ACC112 (cell line): ENCODE results near the gene PIK3C2B.

Experiments used
- H2AFZ ChIP-seq: fragments of 200-600 bp; sonication (generic); one replicate; pipeline ENCODE4 v1.6.0; 2017; ENCODE audit warnings: antibody characterized with exemption, low read length; ENCODE audit not compliant: unreplicated experiment
- H3K27ac ChIP-seq: fragments of 200-600 bp; sonication (generic); 2 replicates; pipeline ENCODE4 v1.5.1; 2014; ENCODE audit warnings: low read depth, mild to moderate bottlenecking, antibody characterized with exemption, low read length, moderate library complexity
- H3K27me3 ChIP-seq: fragments of 200-600 bp; sonication (generic); 2 replicates; pipeline ENCODE4 v1.6.1; 2014; ENCODE audit warnings: mild to moderate bottlenecking, antibody characterized with exemption, low read length, moderate library complexity, mixed read lengths; ENCODE audit not compliant: insufficient read depth
- H3K36me3 ChIP-seq: fragments of 200-600 bp; sonication (generic); 2 replicates; pipeline ENCODE4 v1.6.1; 2016; ENCODE audit warnings: mild to moderate bottlenecking, antibody characterized with exemption, low read length, moderate library complexity, mixed read lengths; ENCODE audit not compliant: insufficient read depth
- H3K4me1 ChIP-seq: fragments of 200-600 bp; sonication (generic); one replicate; pipeline ENCODE4 v1.6.1; 2016; ENCODE audit warnings: low read length, mixed read lengths; ENCODE audit not compliant: insufficient read depth, unreplicated experiment, control insufficient read depth
- H3K4me3 ChIP-seq: fragments of 200-600 bp; sonication (generic); 2 replicates; pipeline ENCODE4 v1.5.1; 2014; ENCODE audit warnings: mild to moderate bottlenecking, low read depth, low read length
- H3K79me2 ChIP-seq: fragments of 200-600 bp; sonication (generic); one replicate; pipeline ENCODE4 v1.6.0; 2016; ENCODE audit warnings: low read length; ENCODE audit not compliant: control insufficient read depth, unreplicated experiment, insufficient read depth

The PIK3C2B gene

DNA sequence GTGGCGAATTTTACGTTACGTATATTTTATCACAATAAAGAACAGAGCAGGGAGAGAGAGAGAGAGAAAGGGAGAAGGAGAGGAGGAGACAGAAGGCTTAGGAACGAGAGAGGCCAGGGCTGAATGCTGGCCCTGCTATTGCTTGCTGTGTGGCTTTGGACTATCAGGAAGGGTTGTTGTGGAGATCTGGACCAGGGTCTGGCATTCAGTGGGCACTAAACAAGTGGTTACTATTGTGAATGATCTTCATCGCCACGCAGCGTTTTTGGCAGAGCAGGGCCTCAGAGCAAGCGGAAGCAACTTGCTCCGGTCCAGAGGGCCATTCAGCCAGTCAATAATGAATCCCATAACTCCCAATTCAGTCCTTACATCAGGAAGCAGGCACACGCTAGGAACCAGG lies 26.4 kb downstream of the PIK3C2B start:
- no peaks in the 10 kb centered on the region for H3K36me3 ChIP-seq
- no peak overlapping the region for H3K4me3 ChIP-seq
- H3K4me1 ChIP-seq: no peaks in the 10 kb centered on the region
- peaks cover 35% of the 10 kb centered on the region for H3K27me3 ChIP-seq
- no peaks in the 10 kb centered on the region for H3K79me2 ChIP-seq
- H3K27ac ChIP-seq: no peak overlapping the region
- H2AFZ ChIP-seq: no peak overlapping the region

DNA sequence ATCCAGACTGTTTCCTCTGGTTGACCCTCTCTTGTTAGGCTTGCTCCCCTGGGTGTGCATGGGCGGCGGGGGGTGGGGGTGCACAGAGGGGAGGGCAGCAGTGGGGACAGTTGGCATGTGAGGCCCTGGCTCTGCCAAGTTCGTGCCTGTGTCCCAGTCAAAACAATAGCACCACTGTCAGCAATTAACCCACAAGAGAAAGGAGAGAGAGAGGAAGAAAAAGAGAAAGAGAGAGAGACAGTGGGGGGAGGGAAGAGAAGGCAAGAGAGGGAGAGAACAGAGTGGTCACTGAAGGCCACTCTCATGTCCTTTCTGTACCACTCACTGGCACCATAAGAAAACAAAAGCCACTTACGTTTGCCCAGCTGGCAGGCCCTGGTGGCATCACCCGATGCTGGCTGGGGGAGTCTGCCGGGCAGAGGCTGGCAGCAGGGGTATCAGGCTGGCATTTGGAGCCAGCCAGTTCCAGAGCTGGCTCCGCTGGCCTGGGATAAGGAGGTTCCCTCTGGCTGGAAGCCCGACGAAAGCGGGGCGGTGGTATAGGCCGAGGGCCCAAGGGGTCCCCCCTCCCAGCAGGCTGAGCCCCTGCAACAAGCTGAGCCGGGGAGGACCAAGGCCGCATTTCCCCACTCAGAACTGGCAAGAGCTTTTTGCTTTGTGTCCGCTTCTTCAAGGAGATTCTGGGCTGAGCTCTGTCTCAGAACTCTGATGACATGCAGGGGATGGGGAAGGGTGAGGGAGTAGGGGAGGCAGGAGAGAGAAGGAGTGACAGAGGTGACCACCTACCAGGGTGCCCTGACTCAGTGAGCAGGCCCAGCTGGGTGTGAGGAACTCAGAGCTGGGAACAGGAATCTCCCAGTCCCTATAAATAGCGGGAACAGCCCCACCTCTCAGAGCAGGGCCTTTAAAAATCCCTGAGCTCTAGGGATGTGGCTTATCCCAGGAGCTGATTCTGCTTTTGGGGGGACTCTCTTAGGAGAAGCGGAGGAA lies 27.9 kb downstream of the PIK3C2B start:
- Histone ChIP-seq H3K36me3 (no peaks in the 10 kb centered on the region), H3K4me1 (no peaks in the 10 kb centered on the region), H3K79me2 (no peaks in the 10 kb centered on the region), H3K4me3 (no peak overlapping the region), H2AFZ (no peak overlapping the region), H3K27ac (no peak overlapping the region), H3K27me3 (peaks cover 35% of the 10 kb centered on the region)

DNA sequence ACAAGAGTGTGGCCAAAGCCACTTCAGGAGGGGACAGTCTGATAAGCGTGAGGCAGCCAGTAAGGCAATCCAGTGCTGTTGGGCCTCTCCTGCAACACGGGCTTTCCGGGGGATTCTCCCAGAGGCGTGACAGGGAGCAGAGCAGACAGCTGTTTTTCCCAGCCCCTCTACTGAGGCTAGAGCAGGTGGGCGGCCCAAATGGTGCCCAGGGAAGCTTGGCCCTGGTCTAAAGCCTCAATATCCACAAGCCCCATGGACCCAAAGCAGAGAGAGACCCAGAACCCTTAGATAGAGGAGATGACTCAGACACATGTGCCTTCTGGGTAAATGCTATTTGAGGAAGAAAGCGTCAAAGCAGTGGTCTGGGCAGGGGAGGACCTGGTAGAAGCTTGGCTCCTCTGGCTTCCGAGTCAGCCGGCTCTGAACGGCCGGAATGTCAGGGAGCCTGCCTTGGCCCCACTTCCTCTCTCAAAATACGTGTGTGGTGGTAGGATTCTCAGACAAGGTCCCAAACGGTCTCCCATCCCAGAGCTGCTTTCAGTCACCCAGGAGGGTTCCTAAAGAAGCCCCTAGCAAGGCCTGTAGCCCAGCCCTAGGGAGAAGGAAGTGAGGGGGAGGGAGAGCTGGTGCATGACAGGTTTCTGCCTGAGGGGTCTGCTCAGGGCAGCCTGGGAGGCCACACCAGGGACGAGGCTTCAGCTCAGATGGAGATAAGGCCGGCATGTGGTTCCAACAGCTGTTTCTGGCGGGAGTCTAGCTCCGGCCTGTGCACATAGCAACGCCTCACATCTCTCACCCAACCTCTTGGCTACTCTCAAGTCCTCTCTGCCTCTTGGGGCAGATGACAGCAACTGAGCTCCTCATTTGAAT lies 28.8 kb downstream of the PIK3C2B start:
- no peaks in the 10 kb centered on the region for H3K4me1 ChIP-seq

DNA sequence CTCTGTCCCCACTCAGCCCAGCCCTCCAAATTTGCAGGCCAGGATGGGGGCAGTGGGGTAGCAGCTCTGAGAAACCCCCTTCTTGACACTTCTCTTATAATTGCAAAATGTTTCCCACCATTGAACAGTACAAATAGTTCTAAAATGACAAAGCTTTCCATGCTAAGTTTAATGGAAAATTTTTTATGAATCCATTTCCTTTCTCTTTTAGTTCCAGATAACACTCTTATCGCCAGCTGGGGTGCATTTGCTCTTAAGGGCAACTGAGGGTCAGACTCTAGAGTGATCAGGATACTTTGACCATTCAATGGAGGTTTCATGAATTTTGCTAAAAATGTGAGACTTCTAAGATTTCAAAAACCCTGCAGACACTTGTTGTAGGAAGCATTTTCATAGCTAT lies 29.9 kb downstream of the PIK3C2B start:
- H3K36me3 ChIP-seq: no peaks in the 10 kb centered on the region
- no peak overlapping the region for H2AFZ ChIP-seq
- H3K27ac ChIP-seq: no peak overlapping the region
- peaks cover 29% of the 10 kb centered on the region for H3K27me3 ChIP-seq
- no peak overlapping the region for H3K4me3 ChIP-seq
- H3K4me1 ChIP-seq: no peaks in the 10 kb centered on the region
- H3K79me2 ChIP-seq: no peaks in the 10 kb centered on the region

More for the DNA sequence above, 28.8 kb downstream of the PIK3C2B start:
- Histone ChIP-seq H3K36me3 (no peaks in the 10 kb centered on the region), H3K79me2 (no peaks in the 10 kb centered on the region), H3K27me3 (peaks cover 35% of the 10 kb centered on the region), H3K27ac (no peak overlapping the region), H2AFZ (no peak overlapping the region), H3K4me3 (no peak overlapping the region)

DNA sequence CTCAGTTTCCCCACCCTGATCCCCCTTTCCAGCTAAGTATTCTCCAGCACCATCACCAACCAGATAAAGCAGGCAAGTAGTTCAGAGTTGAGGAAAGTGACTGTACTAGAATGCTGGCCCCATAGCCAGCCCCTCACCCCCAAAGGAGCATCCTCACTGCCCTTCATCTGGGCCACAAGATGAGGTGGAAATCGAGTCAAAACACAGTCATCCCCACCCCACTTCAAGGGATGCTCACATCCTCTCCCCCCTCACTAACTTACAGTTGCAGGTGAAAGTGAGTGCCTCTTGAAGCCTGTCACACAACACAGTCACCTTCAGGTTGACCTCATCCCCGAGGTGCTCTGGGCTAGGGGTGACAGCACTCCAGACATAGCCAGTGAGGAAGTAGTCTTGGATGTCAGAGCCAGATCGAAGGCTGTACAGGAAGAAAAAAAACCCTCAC lies 30.4 kb downstream of the PIK3C2B start:
- Histone ChIP-seq H3K4me1 (no peaks in the 10 kb centered on the region), H2AFZ (no peak overlapping the region), H3K27me3 (peaks cover 28% of the 10 kb centered on the region), H3K79me2 (no peaks in the 10 kb centered on the region), H3K4me3 (no peak overlapping the region), H3K36me3 (no peaks in the 10 kb centered on the region), H3K27ac (no peak overlapping the region)

DNA sequence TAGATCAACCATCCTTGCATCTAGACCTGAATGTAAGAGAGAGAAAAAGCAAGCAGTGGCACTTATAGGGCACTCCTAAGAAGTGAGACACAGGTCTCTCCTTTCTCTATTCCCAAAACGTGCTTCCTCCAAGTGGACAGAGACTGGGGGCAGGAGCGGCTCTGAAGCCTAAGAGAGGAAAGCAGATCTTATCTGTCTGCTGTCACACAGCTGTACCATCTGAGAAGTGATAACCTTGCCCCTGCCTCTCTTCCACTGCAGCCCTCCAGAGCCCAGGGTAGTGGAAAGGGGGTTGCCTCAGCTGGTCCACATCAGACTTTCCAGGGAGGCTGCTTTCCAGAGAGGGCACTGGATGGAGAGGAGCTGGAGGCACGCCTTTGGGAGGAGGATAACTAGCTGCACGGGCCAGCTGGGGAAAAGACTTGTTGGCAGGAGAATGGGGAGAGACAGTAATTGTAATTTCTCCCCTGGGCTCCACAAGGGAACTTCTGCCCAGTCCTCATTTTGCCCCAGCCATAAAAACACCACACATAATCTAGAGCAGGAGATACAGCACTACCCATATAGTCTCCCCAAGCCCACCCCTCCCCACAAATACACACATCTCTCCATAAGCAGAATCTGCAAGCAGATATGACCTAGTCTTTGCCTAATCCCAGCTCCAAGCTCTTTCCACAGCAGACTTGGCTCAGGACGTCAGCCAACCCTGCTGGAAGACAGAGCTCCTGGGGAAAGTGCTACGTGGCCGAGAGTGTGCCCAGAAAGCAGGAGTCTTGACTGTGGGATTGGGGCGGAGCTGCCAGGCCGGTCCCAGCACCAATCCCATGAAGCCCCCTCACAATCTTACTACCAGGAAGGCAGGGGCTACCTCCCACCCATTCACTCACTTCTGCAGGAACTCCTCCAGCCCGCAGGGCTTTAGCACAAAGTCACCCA lies 31.2 kb downstream of the PIK3C2B start:
- no peak overlapping the region for H2AFZ ChIP-seq
- peaks cover 28% of the 10 kb centered on the region for H3K27me3 ChIP-seq
- no peaks in the 10 kb centered on the region for H3K79me2 ChIP-seq
- no peaks in the 10 kb centered on the region for H3K4me1 ChIP-seq
- no peak overlapping the region for H3K27ac ChIP-seq
- H3K36me3 ChIP-seq: no peaks in the 10 kb centered on the region
- no peak overlapping the region for H3K4me3 ChIP-seq

DNA sequence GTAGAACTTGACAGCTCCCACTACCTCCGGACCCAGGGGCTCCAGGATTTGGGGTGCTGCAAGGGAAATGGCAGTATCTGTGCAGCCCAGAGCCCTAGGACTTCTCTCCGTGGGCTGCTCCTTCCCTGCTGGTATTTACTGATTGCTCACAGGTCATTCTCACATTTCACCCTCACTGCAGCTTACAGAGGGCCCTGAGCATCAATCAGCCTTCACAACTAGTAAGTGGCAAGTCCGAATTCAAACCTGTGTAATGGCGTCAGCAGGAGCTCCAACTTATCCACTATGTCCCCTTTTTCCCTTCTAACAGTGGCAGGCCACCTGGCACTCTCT lies 32.4 kb downstream of the PIK3C2B start:
- no peak overlapping the region for H3K4me3 ChIP-seq

DNA sequence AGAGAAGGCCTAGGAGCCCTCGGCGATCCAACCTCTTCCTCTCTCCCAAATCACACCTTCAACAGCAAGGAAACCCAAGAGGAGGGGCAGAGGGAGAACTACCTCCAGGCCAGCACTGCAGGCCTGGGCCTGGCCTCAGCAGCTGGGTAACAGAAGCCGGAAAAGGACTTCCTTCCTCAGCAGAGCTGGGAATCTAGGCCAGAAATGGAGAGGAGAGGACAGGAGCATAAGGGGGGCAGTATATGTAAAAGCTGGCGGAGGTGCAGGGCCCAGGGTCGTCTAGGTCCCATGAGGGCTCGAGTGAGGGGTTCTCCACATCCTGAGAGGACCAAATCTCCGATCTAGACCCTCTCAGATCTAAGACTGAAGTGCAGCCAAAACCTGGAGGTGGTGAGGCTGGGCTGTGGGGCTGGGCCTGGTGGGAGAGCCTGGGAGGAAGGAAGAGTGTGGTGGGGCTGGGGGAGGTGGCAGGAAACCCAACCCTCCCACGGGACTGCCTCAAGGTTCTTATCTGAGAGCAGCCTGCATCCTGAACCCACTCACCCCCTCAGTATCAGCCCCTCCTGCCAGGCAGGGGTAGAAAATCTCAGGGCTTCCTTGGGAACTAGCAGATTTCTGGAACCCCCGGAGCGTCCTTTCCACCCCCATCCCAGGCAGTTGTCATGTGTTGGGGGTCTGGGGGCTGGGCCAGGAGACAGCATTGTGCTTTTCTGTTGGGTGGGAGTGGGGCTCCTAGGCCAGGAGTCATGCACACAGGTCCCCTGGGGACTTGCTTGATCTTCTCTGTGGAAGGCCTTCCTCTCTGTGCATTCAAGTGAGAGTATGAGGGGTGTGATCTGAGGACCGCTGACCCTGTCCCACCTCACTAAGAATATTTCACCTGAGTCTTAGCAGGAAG lies 33.0 kb downstream of the PIK3C2B start:
- Histone ChIP-seq H3K4me1 (no peaks in the 10 kb centered on the region), H3K36me3 (no peaks in the 10 kb centered on the region)

More for the DNA sequence above, 32.4 kb downstream of the PIK3C2B start:
- no peaks in the 10 kb centered on the region for H3K36me3 ChIP-seq
- no peaks in the 10 kb centered on the region for H3K79me2 ChIP-seq
- H3K27ac ChIP-seq: no peak overlapping the region
- peaks cover 30% of the 10 kb centered on the region for H3K27me3 ChIP-seq
- H3K4me1 ChIP-seq: no peaks in the 10 kb centered on the region
- no peak overlapping the region for H2AFZ ChIP-seq

DNA sequence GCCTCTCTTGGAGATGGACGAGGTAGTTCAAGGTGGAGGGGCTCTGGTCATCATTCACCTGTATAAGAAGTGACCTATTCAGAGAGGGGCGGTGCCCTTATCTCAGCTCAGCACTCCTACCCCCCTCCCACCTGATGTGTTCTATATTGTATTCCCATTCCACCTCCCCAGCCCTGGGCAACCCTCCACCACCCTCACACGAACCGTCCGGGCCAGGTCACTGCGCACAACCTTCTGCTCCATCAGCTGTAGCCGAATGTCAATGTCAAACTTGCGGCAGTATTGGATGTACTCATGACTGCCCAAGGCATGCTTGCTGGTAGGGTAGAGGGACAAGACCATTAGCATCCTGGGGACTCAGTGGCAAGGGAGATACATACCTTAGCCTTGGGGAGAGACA lies 34.3 kb downstream of the PIK3C2B start:
- H3K27me3 ChIP-seq: peaks cover 36% of the 10 kb centered on the region
- H3K4me3 ChIP-seq: no peak overlapping the region
- H3K27ac ChIP-seq: no peak overlapping the region
- no peaks in the 10 kb centered on the region for H3K36me3 ChIP-seq
- no peaks in the 10 kb centered on the region for H3K79me2 ChIP-seq
- H3K4me1 ChIP-seq: no peaks in the 10 kb centered on the region
- no peak overlapping the region for H2AFZ ChIP-seq

More for the DNA sequence above, 33.0 kb downstream of the PIK3C2B start:
- Histone ChIP-seq H3K27ac (no peak overlapping the region), H3K27me3 (peaks cover 35% of the 10 kb centered on the region), H3K79me2 (no peaks in the 10 kb centered on the region), H2AFZ (no peak overlapping the region), H3K4me3 (no peak overlapping the region)
